ENCODE measurements around the gene ZNF341. TPM values are rescaled to one million over a fixed set of nuclear protein-coding genes. Genes with fewer than 3 reads are reported as not detected.

The ZNF341 gene
- total RNA-seq, 1 experiment from 2014 or later: 1.5 TPM

- Histone ChIP-seq H3K27me3 (no peaks in the 10 kb centered on the region), H3K36me3 (peaks cover 8% of the 10 kb centered on the region), H3K9me3 (no peaks in the 10 kb centered on the region), H3K4me3 (no peak overlapping the region)
- no peak for DNase-seq
These were observed 87.7 kb downstream of the ZNF341 start for GRCh38 chr20:33819456-33819855.

DNA sequence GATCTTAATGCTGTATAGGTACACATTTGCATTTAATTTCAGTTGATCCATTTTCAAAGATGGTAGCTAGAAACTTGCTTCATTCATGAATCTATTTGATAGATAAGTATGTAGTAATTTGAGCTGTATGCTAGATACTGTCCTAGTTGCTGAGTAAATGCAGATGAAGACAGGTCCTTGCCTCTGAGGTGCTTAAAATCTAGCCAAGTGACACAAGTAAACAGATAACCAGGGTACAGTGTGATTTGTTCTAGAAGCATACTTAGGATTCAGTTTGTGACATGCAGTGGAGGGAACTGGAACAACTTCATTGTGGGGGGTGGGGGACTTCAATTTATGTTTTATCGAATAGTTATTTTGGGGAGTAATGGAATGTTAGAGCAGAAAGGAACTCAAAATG lies 88.6 kb downstream of the ZNF341 start:
- no peak overlapping the region for H3K4me3 ChIP-seq
- no peaks in the 10 kb centered on the region for H3K9me3 ChIP-seq
- no peaks in the 10 kb centered on the region for H3K27me3 ChIP-seq
- DNase-seq: no peak
- peaks cover 4% of the 10 kb centered on the region for H3K36me3 ChIP-seq

GRCh38 chr20:33821270-33821836 lies 89.6 kb downstream of the ZNF341 start:
- no peak overlapping the region for H3K4me3 ChIP-seq
- H3K9me3 ChIP-seq: no peaks in the 10 kb centered on the region
- no peaks in the 10 kb centered on the region for H3K27me3 ChIP-seq
- DNase-seq: no peak
- H3K36me3 ChIP-seq: no peaks in the 10 kb centered on the region; the same call in 1 of the 2 replicates

DNA sequence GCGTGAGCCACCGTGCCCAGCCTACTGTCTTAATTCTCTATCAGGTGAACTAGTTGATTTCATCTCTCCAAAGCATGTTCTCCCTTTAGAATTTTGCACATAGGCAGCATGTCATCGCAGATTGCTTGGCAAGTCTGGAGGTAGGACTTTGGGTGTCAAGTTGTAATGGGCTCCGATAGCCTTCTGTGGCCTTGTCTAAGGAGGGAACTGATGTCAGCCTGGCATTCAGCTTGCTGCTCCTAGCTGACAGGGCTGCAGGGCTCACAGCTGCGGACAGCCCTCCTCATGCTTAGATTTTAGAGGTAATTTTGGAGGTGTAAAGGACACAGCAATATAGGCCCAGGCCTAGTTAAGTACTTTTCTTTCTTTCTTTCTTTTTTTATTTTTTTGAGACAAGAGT lies 90.6 kb downstream of the ZNF341 start:
- no peak for DNase-seq
- Histone ChIP-seq H3K36me3 (no peaks in the 10 kb centered on the region; the same call in 1 of the 2 replicates), H3K4me3 (no peak overlapping the region), H3K9me3 (no peaks in the 10 kb centered on the region), H3K27me3 (no peaks in the 10 kb centered on the region)

DNA sequence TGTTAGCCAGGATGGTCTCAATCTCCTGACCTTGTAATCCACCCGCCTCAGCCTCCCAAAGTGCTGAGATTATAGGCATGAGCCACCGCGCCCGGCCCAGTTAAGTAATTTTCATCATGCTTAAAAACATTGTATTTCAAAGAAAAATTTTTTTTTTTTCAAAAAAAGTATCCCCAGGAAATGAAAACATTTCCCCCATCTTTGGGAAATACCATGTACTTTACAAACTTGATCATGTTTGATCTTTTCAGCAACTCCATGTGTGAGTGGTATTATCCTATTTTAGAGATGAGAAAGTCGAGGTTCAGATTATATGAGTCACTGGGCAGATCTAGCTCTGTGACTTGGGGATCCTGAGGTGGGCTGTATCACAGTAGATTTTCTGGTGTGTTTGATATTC lies 91.2 kb downstream of the ZNF341 start:
- no peaks in the 10 kb centered on the region for H3K9me3 ChIP-seq
- no peak overlapping the region for H3K4me3 ChIP-seq
- H3K27me3 ChIP-seq: no peaks in the 10 kb centered on the region
- no peaks in the 10 kb centered on the region; the same call in 1 of the 2 replicates for H3K36me3 ChIP-seq
- no peak for DNase-seq

DNA sequence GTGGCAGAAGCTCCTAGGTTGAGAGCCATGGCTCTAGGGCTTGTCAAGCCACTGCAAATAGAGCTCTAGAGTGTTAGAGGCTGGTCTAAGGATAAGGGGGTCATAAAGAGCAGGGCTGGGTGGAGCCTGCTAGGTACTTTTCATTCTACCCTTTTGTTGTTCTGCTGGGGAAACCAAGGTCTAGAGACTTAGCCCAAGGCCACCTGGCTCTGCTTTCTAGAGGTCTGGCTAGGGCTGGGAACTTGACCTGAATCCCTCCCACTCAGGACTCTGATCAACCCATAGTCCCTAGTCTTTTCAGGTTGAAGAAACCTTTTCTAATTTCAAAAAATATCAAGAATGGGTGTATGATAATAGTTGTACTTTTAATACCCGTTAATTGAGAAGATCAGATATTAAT lies 93.1 kb downstream of the ZNF341 start:
- Histone ChIP-seq H3K27me3 (no peaks in the 10 kb centered on the region), H3K9me3 (no peaks in the 10 kb centered on the region), H3K36me3 (no peaks in the 10 kb centered on the region; the same call in 1 of the 2 replicates), H3K4me3 (no peak overlapping the region)
- DNase-seq: no peak

DNA sequence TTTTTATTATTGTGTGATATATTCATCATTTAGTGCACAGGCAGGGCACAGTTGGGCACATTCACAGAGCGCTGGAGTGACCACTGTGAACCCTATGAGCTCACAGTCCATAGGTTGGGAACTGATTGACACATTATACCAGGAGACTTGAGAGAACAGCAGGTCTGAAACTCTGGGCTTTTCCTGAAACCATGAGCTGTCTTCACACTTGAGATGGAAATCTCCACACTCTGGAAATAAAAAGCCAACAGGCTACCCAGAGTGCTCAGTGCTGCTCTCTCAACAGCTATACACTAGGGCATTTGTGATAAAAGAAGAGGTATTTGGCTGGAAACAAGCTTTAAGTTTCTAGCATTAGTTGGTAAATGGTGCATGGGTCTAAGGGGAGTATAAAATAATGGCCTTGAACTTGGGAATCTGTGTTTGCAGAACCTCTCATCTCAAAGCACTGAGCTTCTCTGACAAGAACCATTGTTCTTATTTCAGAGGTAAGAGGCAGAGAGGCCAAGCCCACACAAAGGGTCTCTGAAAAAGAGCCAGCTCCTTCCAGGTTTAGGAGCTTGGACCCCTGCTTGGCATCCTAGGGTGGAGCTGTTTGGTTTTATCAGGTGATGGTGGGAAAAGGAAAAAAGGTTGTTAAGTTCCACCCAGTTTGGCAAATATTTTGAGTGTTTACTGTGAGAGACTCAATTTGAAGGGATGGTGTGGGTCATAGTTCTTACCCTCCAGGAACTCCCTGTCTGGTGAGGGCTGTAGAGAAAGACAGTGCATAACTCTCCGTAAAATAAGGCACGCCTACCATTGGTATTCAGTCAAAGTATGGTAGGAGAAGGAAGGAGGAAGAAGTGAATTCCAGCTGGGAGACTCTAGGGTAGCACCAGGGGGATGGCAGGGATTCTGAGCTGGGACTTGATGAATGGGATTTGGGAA lies 93.8 kb downstream of the ZNF341 start:
- H3K4me3 ChIP-seq: no peak overlapping the region
- no peaks in the 10 kb centered on the region for H3K9me3 ChIP-seq
- H3K27me3 ChIP-seq: no peaks in the 10 kb centered on the region
- no peak for DNase-seq
- H3K36me3 ChIP-seq: no peaks in the 10 kb centered on the region; the same call in 1 of the 2 replicates

DNA sequence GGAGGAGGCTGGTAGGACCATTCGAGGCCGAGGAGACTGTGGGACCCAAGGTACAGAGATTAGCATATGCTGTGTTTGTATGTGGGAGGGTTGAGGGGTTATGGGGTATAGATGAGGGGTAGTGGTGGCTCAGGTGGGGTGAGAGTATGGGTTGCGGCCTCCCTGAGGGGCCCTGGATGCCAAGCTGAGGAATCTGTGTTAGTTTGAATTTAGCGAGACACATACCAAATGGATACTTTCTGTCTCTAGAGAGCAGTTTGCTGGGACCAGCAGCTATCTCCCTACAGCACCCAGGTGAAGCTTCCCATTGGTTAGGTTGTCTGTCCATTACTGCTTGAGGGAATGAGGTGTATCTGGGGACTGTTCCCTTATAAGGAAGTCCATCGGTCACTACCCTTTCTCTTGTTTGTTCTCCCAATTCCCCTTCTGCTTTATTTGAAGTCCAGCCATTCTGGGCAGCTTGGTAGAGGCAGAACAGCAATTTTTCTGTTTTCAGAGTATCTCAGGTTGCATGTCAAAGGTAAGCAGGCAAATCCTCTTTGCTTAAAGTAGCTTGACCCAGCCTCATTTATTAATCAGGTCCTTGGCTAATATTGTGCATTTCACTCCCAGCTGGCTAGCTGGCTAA lies 94.6 kb downstream of the ZNF341 start:
- Histone ChIP-seq H3K9me3 (no peaks in the 10 kb centered on the region), H3K36me3 (no peaks in the 10 kb centered on the region; the same call in 1 of the 2 replicates), H3K4me3 (no peak overlapping the region), H3K27me3 (no peaks in the 10 kb centered on the region)
- no peak for DNase-seq

DNA sequence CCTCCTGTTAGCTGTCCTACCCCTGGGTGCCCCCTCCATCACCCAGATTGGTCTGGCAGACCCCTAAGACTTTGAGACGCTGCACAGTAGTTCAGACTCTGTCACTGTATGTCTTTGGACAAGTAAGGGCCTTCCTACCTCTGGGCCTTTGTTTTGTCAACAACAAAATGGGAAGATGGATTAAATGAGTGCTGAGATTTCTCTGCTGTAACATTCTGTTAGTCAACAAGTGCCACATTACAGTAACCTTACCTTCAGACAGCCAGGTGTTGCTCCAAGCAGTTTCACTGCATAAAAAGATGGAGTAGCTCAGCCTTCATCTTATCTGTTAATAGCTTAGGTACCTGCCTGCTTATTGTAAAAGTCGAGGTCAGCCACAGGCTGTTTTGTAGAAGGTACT lies 95.3 kb downstream of the ZNF341 start:
- no peak for DNase-seq
- H3K9me3 ChIP-seq: no peaks in the 10 kb centered on the region
- H3K27me3 ChIP-seq: no peaks in the 10 kb centered on the region
- no peaks in the 10 kb centered on the region; the same call in 1 of the 2 replicates for H3K36me3 ChIP-seq
- H3K4me3 ChIP-seq: no peak overlapping the region

GRCh38 chr20:33827634-33828325 lies 96.0 kb downstream of the ZNF341 start:
- Histone ChIP-seq H3K4me3 (no peak overlapping the region), H3K9me3 (no peaks in the 10 kb centered on the region), H3K36me3 (no peaks in the 10 kb centered on the region; the same call in 1 of the 2 replicates), H3K27me3 (no peaks in the 10 kb centered on the region)
- peak; percentile 39 for DNase-seq

DNA sequence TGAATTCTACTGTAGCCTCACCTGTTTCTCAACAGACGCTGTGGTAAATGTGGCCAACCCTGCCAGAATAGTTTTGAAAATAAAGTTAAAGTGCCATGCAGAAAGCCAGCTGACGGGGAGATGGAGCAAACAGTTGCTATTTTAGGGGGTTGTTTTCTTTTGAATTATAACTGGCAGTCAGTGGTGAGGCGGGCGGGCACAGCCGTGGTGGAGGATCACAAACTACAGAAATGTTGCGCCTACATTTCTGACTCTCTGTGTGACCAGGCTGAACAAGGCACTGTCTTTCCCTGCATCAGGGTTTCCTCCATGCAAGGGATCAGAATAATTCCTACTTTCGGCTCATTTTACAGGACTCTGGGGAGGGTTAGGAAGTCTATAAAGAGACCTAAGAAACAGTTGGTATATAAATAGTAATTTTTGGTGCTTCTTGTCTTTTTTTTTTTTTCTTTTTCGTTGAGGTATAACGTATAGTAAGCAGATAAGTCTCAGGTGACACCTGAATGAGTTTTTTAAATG lies 96.6 kb downstream of the ZNF341 start:
- no peaks in the 10 kb centered on the region for H3K9me3 ChIP-seq
- no peak overlapping the region for H3K4me3 ChIP-seq
- DNase-seq: no peak

GRCh38 chr20:33828967-33829560 lies 97.3 kb downstream of the ZNF341 start:
- DNase-seq: peak; percentile 24

More for the DNA sequence above, 96.6 kb downstream of the ZNF341 start:
- no peaks in the 10 kb centered on the region; the same call in 1 of the 2 replicates for H3K36me3 ChIP-seq
- no peaks in the 10 kb centered on the region for H3K27me3 ChIP-seq

DNA sequence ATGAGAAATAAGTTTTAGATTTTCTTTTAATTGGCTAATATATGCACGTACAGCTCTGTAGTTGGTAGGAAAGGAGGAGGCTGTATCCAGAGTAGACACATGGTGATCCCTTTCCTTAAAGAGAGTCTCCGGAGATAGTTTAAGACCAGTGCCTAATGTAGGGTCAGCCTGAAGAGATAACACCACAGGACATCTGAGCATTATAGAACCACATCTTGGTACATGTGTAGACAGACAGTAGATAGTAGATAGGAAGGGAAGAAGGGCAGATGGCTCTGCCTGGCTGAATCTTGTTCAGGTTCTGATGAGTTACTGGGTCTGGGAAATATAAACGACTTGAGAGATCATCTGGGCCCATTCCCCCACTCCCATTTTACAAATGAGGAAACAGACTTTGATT lies 97.8 kb downstream of the ZNF341 start:
- Histone ChIP-seq H3K9me3 (no peaks in the 10 kb centered on the region), H3K27me3 (no peaks in the 10 kb centered on the region), H3K36me3 (peaks cover 5% of the 10 kb centered on the region; the same call in 1 of the 2 replicates), H3K4me3 (no peak overlapping the region)
- DNase-seq: no peak

More at GRCh38 chr20:33828967-33829560, 97.3 kb downstream of the ZNF341 start:
- Histone ChIP-seq H3K36me3 (peaks cover 2% of the 10 kb centered on the region; the same call in 1 of the 2 replicates), H3K4me3 (no peak overlapping the region), H3K9me3 (no peaks in the 10 kb centered on the region), H3K27me3 (no peaks in the 10 kb centered on the region)

DNA sequence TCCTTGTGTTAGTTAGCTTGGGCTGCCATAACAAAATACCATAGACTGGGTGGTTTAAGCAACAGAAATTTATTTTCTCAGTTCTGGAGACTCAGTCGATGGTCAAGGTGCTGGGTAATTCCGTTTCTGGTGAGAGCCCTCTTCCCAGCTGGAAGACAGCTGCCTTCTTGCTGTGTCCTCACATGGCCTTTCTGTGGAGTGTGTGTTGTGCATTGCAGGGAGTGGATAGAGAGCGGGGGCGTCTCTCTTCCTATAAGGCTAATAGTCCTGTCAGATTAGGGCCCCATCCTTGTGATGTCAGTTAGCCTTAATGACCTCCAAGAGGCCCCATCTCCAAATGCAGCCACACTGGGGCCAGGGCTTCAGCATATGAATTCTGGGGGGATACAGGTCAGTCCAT lies 98.6 kb downstream of the ZNF341 start:
- Histone ChIP-seq H3K9me3 (no peaks in the 10 kb centered on the region; the same call in 1 of the 2 replicates), H3K27me3 (no peaks in the 10 kb centered on the region), H3K4me3 (no peak overlapping the region), H3K36me3 (peaks cover 12% of the 10 kb centered on the region)
- DNase-seq: no peak

DNA sequence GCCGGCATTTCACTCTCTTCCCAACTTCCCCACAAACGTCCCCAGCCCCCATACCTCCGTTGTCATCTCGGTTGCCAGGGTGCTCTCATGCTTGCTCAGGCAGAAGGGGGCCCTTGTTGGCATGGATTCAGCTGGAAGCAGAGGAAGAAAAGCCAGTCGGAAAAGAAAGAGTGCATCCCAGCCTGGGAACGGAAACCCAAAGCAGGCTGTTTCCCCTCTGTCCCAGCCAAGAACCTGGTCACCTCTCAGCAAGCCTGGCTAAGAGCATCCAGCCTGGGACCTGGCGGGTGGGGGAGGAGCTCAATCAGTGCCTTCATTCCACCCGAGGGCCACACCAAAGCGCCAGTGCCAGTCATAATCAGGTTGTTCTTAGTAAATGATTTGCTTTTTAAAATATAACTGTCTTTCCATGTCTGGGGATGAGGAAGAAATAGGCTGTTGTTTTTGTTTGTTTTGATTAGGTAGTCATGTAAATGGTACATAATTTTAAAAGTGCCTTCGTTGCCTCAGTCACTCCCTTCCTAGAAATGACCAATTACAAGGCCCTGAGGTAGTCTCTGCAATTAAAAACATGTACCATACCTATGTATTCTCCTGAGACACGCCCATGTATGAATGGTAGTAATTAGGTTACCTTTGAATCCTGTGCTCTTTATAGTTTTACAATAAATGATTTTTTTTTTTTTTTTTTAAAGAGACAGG lies 100.5 kb downstream of the ZNF341 start:
- Histone ChIP-seq H3K36me3 (peaks cover 19% of the 10 kb centered on the region), H3K4me3 (no peak overlapping the region), H3K9me3 (no peaks in the 10 kb centered on the region; the same call in 1 of the 2 replicates), H3K27me3 (no peaks in the 10 kb centered on the region)
- DNase-seq: no peak
